ENCODE results near the gene GTF2I.
"Not testable (repeated sequence)": the region's sequence is repeated elsewhere in the genome, so short reads cannot be mapped to it uniquely, and the experiment has no call there.

GTF2I gene

GRCh38 chr7:74657692-74658177, at the start of gene GTF2I:
Gene GTF2I, plus strand, starts transcription at chr7:74657718. Its CDS starts 31,411 bp downstream, at chr7:74689129.
- no peak for DNase-seq

GRCh38 chr7:74612015-74612829, 45.3 kb upstream of the GTF2I start:
- DNase-seq, result peak; percentile 51

DNA sequence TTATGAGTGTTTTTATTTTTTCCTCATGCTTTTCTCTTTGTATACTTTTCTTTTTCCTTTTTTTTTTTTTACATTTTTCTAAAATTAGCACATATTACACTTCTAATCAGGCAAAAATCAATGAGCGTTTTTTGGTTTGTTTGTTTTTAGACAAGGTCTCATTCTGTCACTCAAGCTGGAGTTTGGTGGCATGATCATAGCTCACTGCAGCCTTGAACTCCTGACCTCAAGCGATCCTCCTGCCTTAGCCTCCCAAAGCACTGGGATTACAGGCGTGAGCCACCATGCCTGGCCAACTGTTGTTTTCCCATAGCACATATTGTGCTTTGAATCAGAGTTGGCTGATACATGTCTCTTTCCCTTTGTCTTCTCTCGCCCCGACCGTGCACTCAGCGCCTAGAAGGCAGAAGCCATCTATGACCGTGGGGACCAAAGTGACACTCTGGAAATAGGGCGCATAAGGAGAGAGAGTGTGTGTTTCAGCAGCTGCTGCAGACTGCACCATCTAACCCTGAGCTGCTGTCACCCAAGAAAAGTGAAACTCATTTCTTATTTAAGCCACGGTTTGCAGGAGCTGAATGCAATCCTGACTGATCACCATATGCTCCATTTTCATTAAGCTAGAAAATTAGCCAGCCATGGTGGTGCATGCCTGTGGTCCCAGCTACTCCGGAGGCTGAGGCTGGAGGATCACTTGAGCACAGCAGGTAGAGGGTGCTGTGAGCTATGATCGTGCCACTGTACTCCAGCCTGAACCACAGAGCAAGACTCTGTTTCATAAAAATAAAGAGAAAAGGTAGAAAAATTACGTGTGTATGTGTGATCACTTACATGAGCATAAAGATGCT, 41.4 kb upstream of the GTF2I start:
- peak; percentile 31 for DNase-seq

GRCh38 chr7:74617180-74617744, 40.3 kb upstream of the GTF2I start:
- peak; percentile 61 for DNase-seq

DNA sequence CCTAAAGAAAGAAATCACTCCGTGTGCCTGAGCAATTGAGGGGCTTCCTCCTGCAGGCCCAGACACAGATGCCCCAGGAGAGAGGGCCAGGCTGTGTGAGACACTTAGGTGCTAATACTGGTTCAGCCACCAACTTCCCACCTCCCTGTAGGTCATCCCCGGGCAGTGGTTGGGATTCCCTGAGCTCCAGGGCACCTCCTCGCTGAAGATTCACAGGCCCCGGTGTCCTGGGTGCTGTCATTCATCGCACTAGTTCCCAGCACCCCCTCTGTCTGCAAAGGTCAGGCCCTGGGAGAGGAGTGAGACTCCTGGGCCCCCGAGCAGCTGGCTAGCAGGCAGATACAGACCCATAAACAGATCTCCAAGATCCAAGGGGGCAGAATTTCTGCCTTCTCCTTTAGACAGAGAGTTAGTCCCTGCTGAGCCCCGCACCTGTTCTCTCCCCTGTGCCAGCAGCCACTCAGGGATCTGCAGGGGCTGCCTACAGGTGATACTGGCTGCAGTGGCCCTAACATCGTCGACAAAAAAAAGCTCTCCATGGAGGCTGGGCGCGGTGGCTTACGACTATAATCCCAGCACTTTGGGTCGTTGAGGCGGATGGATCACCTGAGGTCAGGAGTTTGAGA, 38.2 kb upstream of the GTF2I start:
- DNase-seq, result peak; percentile 66

GRCh38 chr7:74622228-74622749, 35.2 kb upstream of the GTF2I start:
- DNase-seq, result no peak

- DNase-seq, result no peak
Observed at GRCh38 chr7:74623135-74623534, 34.4 kb upstream of the GTF2I start.

GRCh38 chr7:74625446-74625845, 32.1 kb upstream of the GTF2I start:
- no peak for DNase-seq

GRCh38 chr7:74627661-74628411, 29.7 kb upstream of the GTF2I start:
- DNase-seq, result peak; percentile 94

GRCh38 chr7:74632505-74632904, 25.0 kb upstream of the GTF2I start:
- DNase-seq, result no peak

DNA sequence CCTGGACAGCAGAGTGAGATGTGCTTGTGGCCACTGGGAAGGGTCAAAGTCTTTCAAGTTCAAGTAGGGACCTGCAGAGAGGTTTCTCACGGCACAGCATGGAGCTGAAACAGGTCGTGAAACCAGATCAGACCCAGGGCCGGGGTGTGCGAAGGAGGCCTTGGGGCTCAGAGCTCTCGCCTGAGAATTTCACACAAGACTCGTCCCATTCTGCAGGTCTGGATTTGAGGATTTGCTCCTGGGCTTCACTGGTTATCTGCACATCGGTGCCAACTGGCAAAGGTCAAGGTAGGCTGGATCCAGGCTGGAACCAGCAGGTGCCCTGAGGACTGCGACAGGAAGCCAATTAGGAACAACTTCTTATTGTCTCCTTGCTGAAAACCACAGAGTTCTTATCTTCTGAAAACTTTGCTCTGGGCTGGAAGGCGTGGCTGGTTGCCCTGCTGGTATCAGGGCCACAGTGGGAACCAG, 24.0 kb upstream of the GTF2I start:
- DNase-seq, result no peak

- no peak for DNase-seq
Observed at GRCh38 chr7:74637745-74638144, 19.8 kb upstream of the GTF2I start.

DNA sequence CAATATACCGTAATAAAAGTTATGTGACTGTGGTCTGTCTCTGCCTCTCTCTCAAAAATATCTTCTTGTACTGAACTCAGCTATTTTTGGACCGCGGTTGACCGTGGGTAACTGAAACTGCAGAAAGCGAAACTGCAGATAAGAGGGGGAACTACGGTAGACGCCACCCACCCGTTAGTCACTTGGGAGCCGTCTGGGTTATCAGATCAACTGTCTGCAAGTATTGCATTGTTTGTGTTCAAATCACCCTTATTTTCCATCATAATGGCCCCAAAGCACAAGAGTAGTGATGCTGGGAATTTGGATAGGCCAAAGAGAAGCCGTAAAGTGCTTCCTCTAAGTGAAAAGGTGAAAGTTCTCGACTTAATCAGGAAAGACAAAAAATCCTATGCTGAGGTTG, 7.5 kb upstream of the GTF2I start:
- not testable (repeated sequence) for DNase-seq

GRCh38 chr7:74650493-74651132, 6.9 kb upstream of the GTF2I start:
- DNase-seq, result not testable (repeated sequence)

GRCh38 chr7:74651133-74651504, 6.4 kb upstream of the GTF2I start:
- not testable (repeated sequence) for DNase-seq

DNA sequence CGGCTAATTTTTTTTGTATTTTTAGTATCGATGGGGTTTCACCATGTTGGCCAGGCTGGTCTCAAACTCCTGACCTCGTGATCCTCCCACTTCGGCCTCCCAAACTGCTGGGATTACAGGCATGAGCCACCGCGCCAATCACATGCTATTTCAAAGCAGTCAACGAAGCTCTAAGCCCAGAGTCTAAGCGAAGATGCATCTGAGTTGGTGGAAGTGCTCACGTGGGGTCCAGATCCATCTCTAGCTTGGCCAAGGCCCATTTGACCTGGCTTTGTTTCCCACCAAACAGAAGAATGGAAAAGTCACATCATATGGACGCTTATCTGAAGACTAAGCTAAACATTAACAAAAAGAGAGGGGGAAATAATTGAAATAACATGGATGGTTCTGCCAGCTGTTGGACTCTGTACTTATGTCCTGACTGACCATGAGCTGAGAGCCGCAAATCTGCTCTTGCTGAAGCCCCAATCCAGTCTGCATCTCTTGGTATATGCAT, 3.8 kb upstream of the GTF2I start:
- no peak for DNase-seq

DNA sequence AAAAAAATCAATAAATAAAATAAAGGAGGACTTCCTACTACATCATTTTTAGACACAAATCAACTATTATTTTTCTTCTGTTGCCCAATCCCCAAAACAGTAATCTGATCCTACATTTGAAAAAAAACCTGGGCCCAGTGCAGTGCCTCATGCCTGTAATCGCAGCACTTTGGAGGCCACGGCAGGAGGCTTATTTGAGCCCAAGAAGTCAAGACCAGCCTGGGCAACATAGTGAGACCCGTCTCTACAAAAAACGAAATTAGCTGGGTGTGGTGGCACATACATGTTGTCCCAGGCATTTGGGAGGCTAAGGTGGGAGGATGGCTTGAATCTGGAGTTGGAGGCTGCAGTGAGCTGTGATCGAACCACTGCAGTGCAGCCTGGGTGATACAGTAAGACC, 2.7 kb upstream of the GTF2I start:
- DNase-seq, result no peak

DNA sequence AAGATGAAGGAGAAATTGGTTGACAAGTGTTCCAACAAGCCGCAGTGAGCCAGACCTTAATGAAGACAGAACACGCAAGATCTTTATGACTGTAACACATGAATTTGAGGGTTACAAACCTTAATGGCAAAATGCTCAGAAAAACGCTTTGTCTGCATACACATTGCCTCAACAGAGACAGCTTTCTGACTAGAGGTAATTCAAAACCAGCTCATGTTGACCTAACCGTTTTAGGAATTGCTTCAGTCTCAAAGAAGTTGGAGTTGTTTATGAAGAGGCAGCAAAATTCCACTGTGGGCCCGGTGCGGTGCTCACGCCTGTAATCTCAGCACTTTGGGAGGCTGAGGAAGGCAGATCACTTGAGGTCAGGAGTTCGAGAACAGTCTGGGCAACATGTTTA, 2.2 kb upstream of the GTF2I start:
- no peak for DNase-seq

DNA sequence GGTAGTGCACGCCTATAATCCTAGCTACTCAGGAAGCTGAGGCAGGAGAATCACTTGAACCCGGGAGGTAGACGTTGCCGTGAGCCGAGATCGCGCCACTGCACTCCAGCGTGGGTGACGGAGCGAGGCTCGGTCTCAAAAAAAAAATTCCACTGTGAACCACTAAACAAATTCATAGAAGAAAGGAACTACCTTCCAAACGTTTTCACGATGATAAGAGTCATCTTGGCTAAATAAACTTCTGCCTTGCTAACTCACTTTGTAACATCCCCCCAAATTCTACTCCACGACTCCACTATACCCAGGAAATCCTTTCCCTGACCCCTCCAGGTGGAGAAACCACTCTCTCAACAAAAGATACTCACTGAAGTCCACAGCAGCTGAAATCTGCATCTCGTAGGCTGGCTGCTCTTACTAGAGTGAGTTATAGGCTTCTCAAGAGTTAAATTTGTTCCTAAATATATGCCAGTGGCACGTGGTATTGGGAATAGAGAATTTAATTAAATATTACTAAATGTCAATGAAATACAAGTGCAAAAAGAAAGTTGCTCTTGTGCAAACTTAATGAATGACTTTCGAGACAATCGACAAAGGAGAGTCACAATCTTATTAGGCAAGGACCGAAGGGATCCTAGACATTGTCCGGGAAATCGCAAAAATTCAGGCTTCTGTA, 1.6 kb upstream of the GTF2I start:
- DNase-seq, result no peak

GRCh38 chr7:74656441-74656836, 1.1 kb upstream of the GTF2I start:
- DNase-seq, result peak; percentile 61

Data from NCI-H2171 (cell line).